ENCODE data around the gene CD52.

DNA sequence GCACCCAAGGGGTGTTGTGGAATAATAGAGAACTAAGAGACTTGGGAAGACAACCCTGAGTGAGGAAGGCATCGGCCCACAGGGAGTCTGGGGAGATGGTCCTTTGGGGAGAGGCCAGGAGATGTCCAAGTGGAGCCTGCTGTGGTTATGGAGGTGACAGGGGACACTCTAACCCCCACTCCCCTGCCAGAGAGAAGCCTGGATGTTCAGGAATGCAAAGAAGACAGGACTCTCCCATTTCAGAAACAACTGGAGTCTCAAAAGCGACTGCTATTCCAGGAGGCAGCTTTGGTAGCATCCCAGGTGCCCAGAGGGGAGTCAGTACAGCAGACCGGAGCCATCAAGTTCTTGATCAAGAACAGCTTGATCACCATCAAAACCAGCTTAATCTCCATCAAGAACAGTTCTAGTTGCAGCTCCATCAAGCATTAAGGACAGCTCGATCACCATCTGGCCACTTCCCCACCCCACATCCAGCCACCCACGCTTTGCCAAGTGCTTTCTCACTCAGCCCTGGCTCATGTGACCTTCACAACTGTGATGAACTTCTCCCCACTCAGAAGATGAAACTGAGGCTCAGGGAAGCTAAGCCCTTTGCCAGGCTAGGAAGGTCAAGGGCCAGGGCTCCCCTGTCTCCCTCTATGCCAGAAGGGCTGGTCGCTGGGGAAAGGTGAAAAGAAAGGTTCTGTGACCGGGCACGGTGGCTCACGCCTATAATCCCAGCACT, 743 bp downstream of the CD52 start:
- no peak for TF ChIP-seq POLR2A (IDR thresholded peaks at IDR 0.05; ENCODE audit: low read length)
- TF ChIP-seq GATA1 (IDR thresholded peaks at IDR 0.05; ENCODE audit: low read depth, low read length) = no peak

Data from erythroblast (primary cell).